Jurkat, Clone E6-1 (cell line): ENCODE measurements around the gene GRIFIN.

Experiments used
- DNase-seq: peaks from one replicate; pipeline ENCODE4 v3.0.0-alpha.2; 2011; ENCODE audit warnings: low read depth, low spot score
- H3K4me3 ChIP-seq: 2 replicates; pipeline ENCODE4 v1.5.1; 2011; ENCODE audit warnings: mild to moderate bottlenecking, low read length, control low read depth, moderate library complexity

GRIFIN gene

DNA sequence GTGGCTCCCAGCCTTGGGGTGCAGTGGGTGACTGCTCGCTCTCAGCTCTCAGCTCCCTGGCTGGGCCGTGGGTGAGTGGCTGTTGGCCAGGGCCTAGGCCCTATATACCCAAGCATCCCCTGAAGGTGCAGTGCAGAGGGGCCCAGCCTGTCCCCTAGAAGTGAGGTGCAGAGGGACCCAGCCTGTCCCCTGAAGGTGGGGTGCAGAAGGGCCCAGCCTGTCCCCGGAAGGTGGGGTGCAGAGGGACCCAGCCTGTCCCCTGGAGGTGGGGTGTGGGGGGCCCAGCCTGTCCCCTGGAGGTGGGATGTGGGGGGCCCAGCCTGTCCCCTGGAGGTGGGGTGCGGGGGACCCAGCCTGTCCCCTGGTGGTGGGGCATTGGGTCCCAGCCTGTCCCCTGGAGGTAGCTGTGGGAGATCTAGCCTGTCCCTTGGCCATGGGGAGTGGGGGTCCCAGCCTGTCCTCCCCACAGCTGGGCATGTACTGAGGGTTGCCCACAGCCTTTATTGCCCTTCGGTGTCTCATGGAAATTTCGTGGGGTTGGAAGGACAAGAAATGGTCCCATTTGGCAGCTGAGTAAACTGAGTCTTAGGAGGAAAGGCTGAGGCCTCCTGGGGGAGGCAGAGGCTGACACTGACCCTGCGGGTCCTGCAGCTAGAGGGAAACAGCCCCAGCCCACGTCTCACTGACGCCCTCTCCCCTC is 25.9 kb upstream of the GRIFIN start:
- no peak overlapping the region for H3K4me3 ChIP-seq

GRCh38 chr7:2500701-2501100 is 24.5 kb upstream of the GRIFIN start:
- DNase-seq = no peak
- no peak overlapping the region for H3K4me3 ChIP-seq

More for the DNA sequence above, 25.9 kb upstream of the GRIFIN start:
- DNase-seq = no peak

- H3K4me3 ChIP-seq = no peak overlapping the region
- no peak for DNase-seq
Measured at GRCh38 chr7:2499719-2500430, 23.7 kb upstream of the GRIFIN start.

- DNase-seq = no peak
- no peak overlapping the region for H3K4me3 ChIP-seq
Measured at GRCh38 chr7:2499181-2499580, 23.0 kb upstream of the GRIFIN start.

DNA sequence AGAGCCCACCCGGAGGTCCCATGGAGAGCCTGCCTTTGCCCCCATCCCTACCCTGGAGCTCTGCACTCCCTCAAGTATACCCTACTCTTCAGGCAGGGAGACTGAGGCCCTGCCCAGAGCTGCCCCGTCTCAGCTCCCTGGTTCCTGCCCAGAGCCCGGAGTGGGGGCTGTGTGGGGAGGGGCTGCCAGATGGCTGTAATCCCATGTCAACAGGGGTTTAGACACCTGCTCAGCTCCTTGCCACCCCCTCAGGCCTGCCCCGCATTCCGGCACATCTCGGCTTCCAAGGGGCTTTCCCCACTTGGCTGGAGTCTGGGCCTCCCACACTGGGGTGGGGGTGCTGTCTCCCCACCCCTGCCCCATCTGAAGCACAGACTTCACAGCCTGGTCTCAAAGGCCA is 22.5 kb upstream of the GRIFIN start:
- no peak overlapping the region for H3K4me3 ChIP-seq
- no peak for DNase-seq

- H3K4me3 ChIP-seq = no peak overlapping the region
- no peak for DNase-seq
Measured at GRCh38 chr7:2497500-2498336, 21.5 kb upstream of the GRIFIN start.

DNA sequence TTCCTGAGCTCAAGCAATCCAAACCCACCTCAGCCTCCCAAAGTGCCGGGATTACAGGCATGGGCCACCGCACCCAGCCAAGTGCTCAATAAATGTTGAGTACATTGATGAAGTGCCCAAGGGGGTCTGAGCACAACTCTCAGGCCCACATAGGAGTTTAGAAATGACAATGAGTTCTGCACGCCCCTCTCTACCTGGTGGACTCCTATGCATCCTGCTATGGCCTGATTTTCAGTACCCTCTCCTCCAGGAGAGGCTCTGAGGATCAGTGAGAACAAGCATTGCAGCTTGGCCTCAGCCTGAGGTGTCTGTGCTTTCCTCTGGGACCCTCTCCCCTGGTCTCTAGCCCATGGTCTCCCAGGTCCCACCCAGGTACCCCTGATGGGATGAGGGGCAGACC is 20.9 kb upstream of the GRIFIN start:
- H3K4me3 ChIP-seq = no peak overlapping the region
- DNase-seq = no peak

GRCh38 chr7:2496375-2496774 is 20.2 kb upstream of the GRIFIN start:
- DNase-seq = no peak
- H3K4me3 ChIP-seq = no peak overlapping the region

DNA sequence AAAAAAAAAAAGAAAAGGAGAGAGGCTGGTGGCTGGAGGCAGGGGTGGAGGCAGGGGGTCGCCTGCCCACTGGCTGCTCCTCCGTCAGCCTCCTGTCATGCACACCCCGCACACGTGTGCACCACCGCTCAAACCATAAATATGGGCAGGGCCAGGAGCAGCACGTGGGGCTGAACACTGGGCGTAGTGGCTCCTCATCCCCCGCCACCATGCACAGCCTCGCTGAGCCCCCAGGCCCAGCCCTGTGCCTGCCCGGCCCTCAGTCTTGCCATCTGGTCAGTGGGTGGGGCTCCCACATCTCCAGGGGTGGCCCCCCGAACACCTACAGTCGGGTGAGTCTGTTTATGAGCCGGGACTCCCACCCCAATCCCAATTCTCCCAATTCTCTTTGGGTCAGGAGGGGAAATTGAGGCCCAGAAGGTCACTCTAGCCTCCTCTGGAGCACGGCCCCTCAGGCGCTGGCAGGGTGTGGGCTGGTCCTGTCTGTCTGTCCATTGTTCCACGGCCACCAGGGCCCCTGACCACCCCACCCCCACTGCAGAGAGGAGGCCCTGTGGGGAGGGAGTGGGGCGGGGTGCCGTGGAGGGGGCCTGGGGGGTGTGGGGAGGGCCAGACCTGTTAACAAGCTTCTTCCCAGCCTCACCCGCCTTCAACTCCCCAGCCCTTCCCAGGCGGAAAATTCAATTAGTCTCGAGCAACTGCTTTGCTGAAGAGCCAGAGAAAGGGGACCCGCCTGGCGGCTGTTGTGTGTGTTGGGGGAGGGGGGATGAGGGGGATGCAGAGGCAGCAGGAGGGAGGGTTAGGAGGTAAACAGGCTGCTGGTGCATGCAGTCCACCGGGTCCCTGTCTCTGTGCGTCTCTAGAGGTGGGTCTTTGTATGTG is 19.5 kb upstream of the GRIFIN start:
- H3K4me3 ChIP-seq = no peak overlapping the region
- DNase-seq = no peak

DNA sequence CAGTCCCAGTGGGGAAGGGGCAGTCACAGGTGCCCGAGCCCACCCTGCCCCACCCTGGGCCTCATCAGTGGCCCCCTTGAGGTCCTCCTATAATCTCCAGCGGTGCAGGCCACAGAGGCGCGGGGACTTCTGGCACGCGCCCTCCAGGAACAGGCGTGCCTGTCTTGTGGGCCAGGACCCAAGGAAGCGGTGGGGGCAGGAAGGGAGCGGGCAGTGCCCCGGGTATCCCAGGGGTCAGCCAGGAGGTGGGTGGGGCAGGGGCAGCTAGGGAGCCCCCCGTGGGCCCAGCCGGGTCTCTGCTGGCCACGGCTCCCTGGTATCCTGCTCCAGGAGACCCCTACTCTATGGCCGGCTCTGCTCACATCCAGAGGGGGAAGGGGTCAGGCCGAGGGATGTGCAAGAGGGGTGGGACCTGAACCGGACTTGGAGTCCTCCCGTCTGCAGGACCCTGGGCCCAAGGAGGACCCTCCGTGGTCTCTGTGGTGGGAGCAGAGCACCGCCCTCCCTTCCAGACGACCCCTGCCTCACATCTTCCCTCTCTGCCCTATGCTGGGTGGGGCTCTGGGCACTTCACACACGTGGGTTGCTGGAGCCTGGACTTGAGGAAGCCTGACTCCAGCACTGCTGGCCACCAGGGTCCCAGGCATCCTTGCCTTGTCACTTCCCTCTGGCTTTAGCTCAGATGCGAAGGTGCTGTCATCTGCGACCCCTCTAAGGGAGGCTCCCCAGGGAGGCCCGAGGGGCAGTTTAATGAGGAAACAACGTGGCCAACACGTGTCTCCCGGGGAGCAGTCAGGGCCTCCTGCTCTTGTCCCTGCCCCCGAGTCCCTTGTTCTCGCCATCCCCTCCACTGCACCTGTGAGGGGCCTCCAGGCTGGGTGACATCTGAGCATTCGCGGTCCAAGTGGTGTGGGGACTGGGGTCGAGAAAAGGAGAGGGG is 18.3 kb upstream of the GRIFIN start:
- no peak overlapping the region for H3K4me3 ChIP-seq
- DNase-seq = no peak

- H3K4me3 ChIP-seq = no peak overlapping the region
- DNase-seq = no peak
Measured at GRCh38 chr7:2493205-2494164, 17.3 kb upstream of the GRIFIN start.

DNA sequence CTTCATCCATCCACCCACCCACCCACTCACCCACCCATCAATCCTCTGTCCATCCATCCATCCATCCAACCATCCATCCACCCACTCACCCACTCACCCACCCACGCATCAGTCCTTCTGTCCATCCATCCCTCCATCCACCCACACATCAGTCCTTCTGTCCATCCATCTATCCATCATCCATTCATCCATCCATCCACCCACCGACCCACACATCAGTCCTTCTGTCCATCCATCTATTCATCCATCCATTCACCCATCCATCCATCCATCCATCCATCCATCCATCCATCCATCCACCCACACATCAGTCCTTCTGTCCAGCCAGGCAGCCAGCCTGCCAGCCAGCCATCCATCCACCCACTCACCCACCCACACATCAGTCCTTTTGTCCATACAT is 15.8 kb upstream of the GRIFIN start:
- DNase-seq = no peak
- no peak overlapping the region for H3K4me3 ChIP-seq

DNA sequence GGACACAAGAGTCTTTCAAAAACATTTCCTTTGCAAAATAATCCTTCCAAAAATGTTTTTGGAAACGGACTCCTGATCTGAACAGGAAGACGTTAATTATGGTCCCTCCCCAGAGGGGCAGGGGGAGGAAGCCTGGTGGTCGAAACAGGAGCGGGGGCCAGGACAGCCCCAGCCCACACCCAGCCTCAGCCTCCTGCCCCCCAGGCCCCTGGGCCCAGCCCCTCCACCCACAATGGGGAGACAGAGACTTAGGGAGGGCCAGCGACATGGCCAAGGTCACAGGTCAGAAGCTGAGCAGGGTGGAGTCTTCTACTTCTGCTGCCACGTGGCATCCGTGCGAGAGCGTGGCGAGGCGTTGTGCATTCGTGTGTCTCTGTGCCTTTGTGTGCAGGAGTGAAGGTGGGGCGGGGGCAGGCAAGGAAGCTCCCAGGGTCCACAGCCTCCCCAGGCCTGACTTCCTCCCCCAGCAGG is 14.0 kb upstream of the GRIFIN start:
- DNase-seq = no peak
- no peak overlapping the region for H3K4me3 ChIP-seq

DNA sequence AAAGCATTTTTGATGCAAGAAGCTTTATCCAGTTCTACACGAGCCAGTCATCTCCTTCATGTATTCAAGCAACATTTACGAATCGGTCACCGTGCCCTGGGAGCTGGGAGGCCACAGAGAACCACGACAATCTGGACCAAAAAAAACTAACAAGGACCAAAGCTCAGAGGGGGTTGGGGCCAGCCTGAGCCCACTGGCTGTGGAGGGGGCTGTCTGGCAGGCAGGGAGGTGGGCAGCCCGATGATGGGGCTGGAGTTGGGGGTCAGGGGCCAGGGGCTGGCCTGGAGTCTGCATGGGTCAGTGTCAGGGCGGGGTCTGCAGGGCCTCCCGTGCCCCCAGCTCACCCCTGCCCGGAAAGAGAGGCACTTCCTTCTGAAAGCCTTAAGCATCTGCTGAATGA is 12.5 kb upstream of the GRIFIN start:
- H3K4me3 ChIP-seq = no peak overlapping the region
- no peak for DNase-seq

DNA sequence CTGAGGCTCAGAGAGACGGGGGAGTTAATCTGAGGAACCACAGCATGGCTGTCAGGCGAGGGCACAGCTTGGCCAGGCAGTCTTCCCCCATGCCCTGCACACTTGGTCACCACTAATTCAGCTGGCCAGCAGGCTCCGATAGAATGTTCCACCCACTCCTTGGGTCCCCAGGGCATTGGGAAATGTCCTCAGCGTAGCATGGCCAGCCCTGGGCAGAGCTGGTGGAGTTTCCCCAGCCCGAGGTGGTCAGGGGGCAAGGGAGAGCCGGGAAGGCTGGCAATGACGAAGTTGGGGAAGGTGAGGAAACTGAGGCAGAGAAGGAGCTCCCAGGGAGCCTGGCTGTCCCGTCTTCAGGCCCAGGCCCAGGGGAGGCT is 12.1 kb upstream of the GRIFIN start:
- no peak overlapping the region for H3K4me3 ChIP-seq
- no peak for DNase-seq

DNA sequence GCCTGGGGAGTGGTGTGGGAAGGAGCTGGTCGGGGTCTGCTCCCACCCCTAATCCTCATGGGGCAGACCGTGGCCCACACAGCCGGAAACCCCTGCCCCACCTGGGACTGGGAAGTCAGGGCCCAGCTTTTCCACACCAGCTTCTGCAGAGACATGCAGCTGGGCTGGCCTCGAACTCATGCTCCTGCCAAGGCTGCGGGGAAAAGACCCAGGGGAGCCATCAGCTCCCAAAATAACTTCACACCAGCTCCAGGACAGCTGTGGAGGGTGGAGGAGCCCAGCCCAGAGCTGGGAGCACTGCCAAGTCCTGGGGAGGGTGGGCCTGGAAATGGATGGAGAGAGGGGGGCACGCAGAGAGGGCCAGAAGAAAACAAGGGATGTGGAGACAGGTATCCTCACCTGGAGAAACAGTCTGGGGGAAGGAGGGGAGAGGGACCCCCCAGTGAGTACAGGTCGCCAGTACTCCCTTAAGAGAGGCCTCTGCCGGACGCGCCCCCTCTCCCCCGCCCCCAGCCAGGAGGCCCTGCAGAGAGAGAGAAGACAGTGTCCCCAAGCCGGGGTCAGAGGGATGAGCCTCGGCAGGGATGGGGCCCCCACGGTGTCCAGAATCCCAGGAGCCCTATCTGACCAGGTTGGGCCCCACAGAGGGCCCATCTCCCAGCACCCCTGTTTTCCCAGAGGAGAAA is 11.5 kb upstream of the GRIFIN start:
- no peak for DNase-seq
- H3K4me3 ChIP-seq = no peak overlapping the region
